HCEC 1CT (cell line): ENCODE measurements around the gene RAB31.
"Not testable (repeated sequence)": the region's sequence is repeated elsewhere in the genome, so short reads cannot be mapped to it uniquely, and the experiment has no call there.

Source experiments
- DNase-seq: peaks from one replicate; pipeline ENCODE4 v3.0.0-alpha.2; 2017

The RAB31 gene

GRCh38 chr18:9708057-9708433, at the start of gene RAB31:
Gene RAB31, plus strand, starts transcription at chr18:9708301. Its CDS starts 105 bp downstream, at chr18:9708406.
- DNase-seq: peak; percentile 69

- DNase-seq: no peak
Measured at GRCh38 chr18:9659499-9660375, 48.4 kb upstream of the RAB31 start.

GRCh38 chr18:9661564-9661963, 46.5 kb upstream of the RAB31 start:
- DNase-seq: peak; percentile 44

- DNase-seq: no peak
Measured at GRCh38 chr18:9663377-9663776, 44.7 kb upstream of the RAB31 start.

GRCh38 chr18:9665314-9665713, 42.8 kb upstream of the RAB31 start:
- no peak for DNase-seq

- no peak for DNase-seq
Measured at GRCh38 chr18:9666548-9666947, 41.6 kb upstream of the RAB31 start.

GRCh38 chr18:9669016-9669415, 39.1 kb upstream of the RAB31 start:
- DNase-seq: no peak

GRCh38 chr18:9671214-9671613, 36.9 kb upstream of the RAB31 start:
- no peak for DNase-seq

- DNase-seq: peak; percentile 83
Measured at GRCh38 chr18:9673296-9674251, 34.5 kb upstream of the RAB31 start.

- not testable (repeated sequence) for DNase-seq
Measured at GRCh38 chr18:9678216-9678615, 29.9 kb upstream of the RAB31 start.

- DNase-seq: no peak
Measured at GRCh38 chr18:9679125-9679524, 29.0 kb upstream of the RAB31 start.

- no peak for DNase-seq
Measured at GRCh38 chr18:9681217-9681616, 26.9 kb upstream of the RAB31 start.

GRCh38 chr18:9682572-9682971, 25.5 kb upstream of the RAB31 start:
- DNase-seq: no peak

- peak; percentile 76 for DNase-seq
Measured at GRCh38 chr18:9683418-9684396, 24.4 kb upstream of the RAB31 start.

GRCh38 chr18:9684881-9685614, 23.1 kb upstream of the RAB31 start:
- DNase-seq: peak; percentile 24

GRCh38 chr18:9685615-9685890, 22.5 kb upstream of the RAB31 start:
- no peak for DNase-seq

GRCh38 chr18:9688036-9688741, 19.9 kb upstream of the RAB31 start:
- DNase-seq: peak; percentile 29

- DNase-seq: no peak
Measured at GRCh38 chr18:9689253-9689652, 18.8 kb upstream of the RAB31 start.

GRCh38 chr18:9690418-9691188, 17.5 kb upstream of the RAB31 start:
- peak; percentile 63 for DNase-seq

- DNase-seq: no peak
Measured at GRCh38 chr18:9691235-9691634, 16.9 kb upstream of the RAB31 start.
